Skeletal muscle satellite cell (primary cell): ENCODE data around the gene CCR4.
"Not testable (repeated sequence)": the region's sequence is repeated elsewhere in the genome, so short reads cannot be mapped to it uniquely, and the experiment has no call there.

ENCODE experiments used
- H3K27me3 ChIP-seq: 2 replicates; pipeline ENCODE4 v1.7.0; 2013; ENCODE audit warnings: low read length; ENCODE audit not compliant: control insufficient read depth, insufficient read depth
- H3K36me3 ChIP-seq: 2 replicates; pipeline ENCODE4 v1.7.0; 2013; ENCODE audit warnings: mild to moderate bottlenecking, control low read depth, low read length; ENCODE audit not compliant: insufficient read depth
- H3K4me1 ChIP-seq: 2 replicates; pipeline ENCODE4 v1.7.0; 2013; ENCODE audit warnings: low read length; ENCODE audit not compliant: control insufficient read depth, insufficient read depth
- H3K4me2 ChIP-seq: 2 replicates; pipeline ENCODE4 v1.7.0; 2013; ENCODE audit warnings: mild to moderate bottlenecking, low read length
- H3K4me3 ChIP-seq: 2 replicates; pipeline ENCODE4 v1.7.0; 2013; ENCODE audit warnings: low read length
- H3K9ac ChIP-seq: 2 replicates; pipeline ENCODE4 v1.7.0; 2013; ENCODE audit warnings: mild to moderate bottlenecking, low read depth, low read length, moderate library complexity
- H3K9me3 ChIP-seq: replicated peaks from 2 replicates; pipeline ENCODE4 v1.7.0; 2013; ENCODE audit warnings: mild to moderate bottlenecking, control low read depth, low read length

Gene CCR4

DNA sequence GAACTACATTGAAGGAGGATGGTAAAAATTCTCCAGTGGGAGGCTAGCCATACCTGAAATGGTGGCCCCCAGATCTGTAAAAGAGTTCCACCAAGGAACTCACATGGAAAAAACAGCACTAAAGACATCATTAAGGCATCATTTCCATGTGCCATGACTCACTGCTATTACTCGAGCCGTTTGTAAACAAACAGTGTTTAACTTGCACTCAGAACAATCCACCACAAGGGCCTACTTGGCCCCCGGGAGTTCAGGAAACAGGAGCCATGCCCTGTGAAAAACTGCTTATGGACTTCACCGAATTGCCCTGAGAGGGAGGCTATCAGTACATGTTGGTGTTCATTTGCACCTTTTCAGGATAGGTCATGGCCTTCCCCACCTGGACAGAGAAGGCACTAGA is 18.2 kb downstream of the CCR4 start:
- no peak overlapping the region for H3K9ac ChIP-seq

DNA sequence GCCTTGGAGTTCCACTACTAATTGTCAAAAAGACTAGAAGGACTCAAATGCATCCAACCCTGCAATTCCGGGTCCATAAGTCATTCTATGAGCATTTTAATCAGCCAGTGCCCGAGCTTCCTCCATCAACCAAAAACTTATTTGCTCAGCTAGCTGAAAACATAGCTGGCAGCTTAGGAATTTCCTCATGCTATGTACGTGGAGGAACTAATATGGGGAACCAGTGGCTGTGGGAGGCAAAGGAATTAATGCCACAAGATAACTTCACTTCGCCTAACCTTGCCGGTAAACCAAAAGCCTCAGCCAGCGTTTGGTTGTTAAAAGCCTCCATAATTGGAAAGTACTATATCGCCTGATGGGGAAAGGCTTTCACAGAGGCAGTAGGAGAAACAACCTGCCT is 19.8 kb downstream of the CCR4 start:
- not testable (repeated sequence) for H3K4me2 ChIP-seq, H3K9me3 ChIP-seq, H3K4me1 ChIP-seq, H3K36me3 ChIP-seq, H3K4me3 ChIP-seq, H3K9ac ChIP-seq
- peaks cover 19% of the 10 kb centered on the region for H3K27me3 ChIP-seq

More for the DNA sequence above, 18.2 kb downstream of the CCR4 start:
- Histone ChIP-seq H3K4me1 (no peaks in the 10 kb centered on the region), H3K27me3 (peaks cover 11% of the 10 kb centered on the region), H3K36me3 (no peaks in the 10 kb centered on the region), H3K4me2 (no peak overlapping the region), H3K4me3 (no peak overlapping the region), H3K9me3 (peaks cover 4% of the 10 kb centered on the region)

GRCh38 chr3:32972482-32973146 is 21.2 kb downstream of the CCR4 start:
- no peaks in the 10 kb centered on the region for H3K4me1 ChIP-seq
- H3K4me2 ChIP-seq: no peak overlapping the region
- H3K9ac ChIP-seq: no peak overlapping the region
- H3K4me3 ChIP-seq: no peak overlapping the region
- no peaks in the 10 kb centered on the region for H3K36me3 ChIP-seq
- peaks cover 22% of the 10 kb centered on the region for H3K27me3 ChIP-seq
- H3K9me3 ChIP-seq: no peaks in the 10 kb centered on the region

GRCh38 chr3:32973982-32974381 is 22.5 kb downstream of the CCR4 start:
- Histone ChIP-seq H3K36me3 (no peaks in the 10 kb centered on the region), H3K9me3 (no peaks in the 10 kb centered on the region), H3K4me3 (no peak overlapping the region), H3K27me3 (peaks cover 27% of the 10 kb centered on the region), H3K4me2 (no peak overlapping the region), H3K9ac (no peak overlapping the region), H3K4me1 (no peaks in the 10 kb centered on the region)

DNA sequence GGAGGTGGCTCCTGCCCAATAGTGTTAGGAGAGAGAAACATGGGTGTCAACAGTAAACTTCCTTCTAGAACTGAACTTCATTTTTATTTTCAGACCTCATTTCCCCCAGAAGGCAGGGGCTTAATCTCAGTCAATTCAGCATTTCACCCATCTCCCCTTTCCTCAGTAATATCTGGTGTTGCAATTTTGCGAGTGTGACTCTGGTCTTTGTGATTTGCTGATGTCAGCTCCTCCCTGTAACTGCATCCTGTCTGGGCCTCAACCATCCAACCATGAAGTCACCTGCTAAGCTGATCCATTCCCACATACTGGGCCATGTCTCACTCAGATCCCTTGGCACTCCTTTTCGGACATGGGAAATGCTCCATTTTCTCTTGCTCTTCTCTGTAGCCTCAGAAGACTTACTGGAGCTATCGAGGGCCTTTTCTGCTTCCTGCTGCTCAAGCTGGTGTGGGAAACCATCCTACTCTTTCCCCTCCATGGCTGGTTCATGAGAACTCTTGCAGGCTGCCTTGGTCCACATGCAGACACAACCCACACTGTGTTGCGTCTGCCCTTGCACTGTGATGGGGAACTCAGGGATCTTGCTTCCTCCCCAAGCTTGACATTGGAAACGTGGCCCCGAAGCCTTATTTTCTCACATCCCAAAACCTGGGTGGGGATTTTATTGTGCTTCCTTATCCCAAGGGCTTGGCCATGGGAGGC is 24.6 kb downstream of the CCR4 start:
- H3K9me3 ChIP-seq: no peaks in the 10 kb centered on the region
- no peak overlapping the region for H3K9ac ChIP-seq
- no peaks in the 10 kb centered on the region for H3K4me1 ChIP-seq
- peaks cover 27% of the 10 kb centered on the region for H3K27me3 ChIP-seq
- H3K4me2 ChIP-seq: no peak overlapping the region
- no peaks in the 10 kb centered on the region for H3K36me3 ChIP-seq
- no peak overlapping the region for H3K4me3 ChIP-seq

GRCh38 chr3:32977861-32978260 is 26.4 kb downstream of the CCR4 start:
- Histone ChIP-seq H3K9me3 (no peaks in the 10 kb centered on the region), H3K27me3 (peaks cover 19% of the 10 kb centered on the region), H3K4me3 (no peak overlapping the region), H3K9ac (no peak overlapping the region), H3K36me3 (no peaks in the 10 kb centered on the region), H3K4me2 (no peak overlapping the region), H3K4me1 (no peaks in the 10 kb centered on the region)

DNA sequence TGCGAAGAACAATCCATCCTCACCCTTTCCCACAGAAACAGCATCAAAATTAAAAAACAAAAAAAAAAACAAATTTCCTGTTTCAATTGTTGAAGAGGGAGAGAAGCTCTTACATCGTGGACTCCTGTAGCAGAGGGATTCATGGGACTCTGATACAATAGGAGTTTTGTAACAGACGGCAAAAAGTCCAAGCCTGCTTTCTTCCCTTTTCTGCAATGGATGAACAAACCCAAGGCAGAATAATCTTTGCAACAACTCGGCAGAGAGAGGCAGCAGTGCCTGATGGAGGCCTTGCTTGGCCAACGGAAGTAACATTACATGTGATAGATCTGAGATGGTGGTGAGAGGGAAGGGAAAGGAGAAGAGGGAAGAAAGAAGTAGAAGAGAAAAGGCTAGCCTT is 26.9 kb downstream of the CCR4 start:
- Histone ChIP-seq H3K27me3 (peaks cover 19% of the 10 kb centered on the region), H3K4me3 (no peak overlapping the region), H3K9me3 (no peaks in the 10 kb centered on the region), H3K4me1 (no peaks in the 10 kb centered on the region), H3K9ac (no peak overlapping the region), H3K4me2 (no peak overlapping the region), H3K36me3 (no peaks in the 10 kb centered on the region)

DNA sequence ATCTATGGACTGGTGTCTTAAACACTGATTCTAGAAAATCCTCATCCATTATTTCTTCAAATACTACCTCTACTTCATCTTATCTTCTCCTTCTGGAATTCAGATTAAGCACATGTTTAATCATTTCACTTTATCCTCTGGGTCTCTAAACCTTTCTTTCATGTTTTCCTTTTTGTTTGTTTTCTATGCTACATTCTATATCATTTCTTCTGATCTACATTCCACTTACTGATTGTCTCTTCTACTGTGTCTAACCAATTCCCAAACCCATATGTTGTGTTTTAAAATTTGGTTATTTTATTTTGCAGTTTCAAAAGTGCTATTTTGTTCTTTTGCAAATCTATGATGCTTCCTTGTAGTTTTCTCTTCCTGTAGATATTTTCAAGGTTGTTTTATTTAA is 31.7 kb downstream of the CCR4 start:
- no peaks in the 10 kb centered on the region for H3K36me3 ChIP-seq
- H3K27me3 ChIP-seq: peaks cover 3% of the 10 kb centered on the region
- H3K9ac ChIP-seq: no peak overlapping the region
- H3K4me2 ChIP-seq: no peak overlapping the region
- H3K9me3 ChIP-seq: no peaks in the 10 kb centered on the region
- no peak overlapping the region for H3K4me3 ChIP-seq
- no peaks in the 10 kb centered on the region for H3K4me1 ChIP-seq

- H3K4me2 ChIP-seq, H3K27me3 ChIP-seq, H3K4me1 ChIP-seq, H3K9me3 ChIP-seq, H3K36me3 ChIP-seq, H3K4me3 ChIP-seq, H3K9ac ChIP-seq: not testable (repeated sequence)
Observed at GRCh38 chr3:32984918-32985317, 33.5 kb downstream of the CCR4 start.

GRCh38 chr3:32989171-32989570 is 37.7 kb downstream of the CCR4 start:
- Histone ChIP-seq H3K36me3 (no peaks in the 10 kb centered on the region), H3K9me3 (no peaks in the 10 kb centered on the region), H3K4me1 (no peaks in the 10 kb centered on the region), H3K9ac (no peak overlapping the region), H3K4me2 (no peak overlapping the region), H3K27me3 (peaks cover 3% of the 10 kb centered on the region), H3K4me3 (no peak overlapping the region)

GRCh38 chr3:32990116-32990515 is 38.7 kb downstream of the CCR4 start:
- H3K4me1 ChIP-seq: no peaks in the 10 kb centered on the region
- no peak overlapping the region for H3K4me2 ChIP-seq

DNA sequence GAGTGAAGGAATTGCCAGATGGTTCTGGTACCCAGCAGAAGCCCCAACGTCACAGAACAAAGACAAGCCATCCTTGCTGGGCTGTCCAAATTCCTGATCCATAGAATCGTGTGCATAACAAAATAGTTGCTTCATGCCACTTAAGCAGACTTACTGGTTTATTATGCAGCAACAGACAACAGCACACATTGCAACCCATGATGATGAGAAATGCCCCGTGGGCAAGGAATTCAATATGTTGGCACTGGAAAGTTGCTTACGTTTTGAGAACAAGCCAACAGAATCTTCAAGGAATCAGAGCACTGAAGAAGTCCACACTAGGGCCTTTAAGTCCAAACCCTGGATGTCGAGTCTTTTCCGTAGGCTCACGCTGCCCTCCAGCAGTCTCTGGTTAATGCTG is 40.3 kb downstream of the CCR4 start:
- Histone ChIP-seq H3K4me1 (no peaks in the 10 kb centered on the region), H3K36me3 (peaks cover 3% of the 10 kb centered on the region), H3K27me3 (peaks cover 3% of the 10 kb centered on the region), H3K4me3 (no peak overlapping the region), H3K9me3 (no peaks in the 10 kb centered on the region), H3K9ac (no peak overlapping the region), H3K4me2 (no peak overlapping the region)

More at GRCh38 chr3:32990116-32990515, 38.7 kb downstream of the CCR4 start:
- no peaks in the 10 kb centered on the region for H3K36me3 ChIP-seq
- H3K9ac ChIP-seq: no peak overlapping the region
- peaks cover 3% of the 10 kb centered on the region for H3K27me3 ChIP-seq
- no peaks in the 10 kb centered on the region for H3K9me3 ChIP-seq
- H3K4me3 ChIP-seq: no peak overlapping the region
